ENCODE data around the gene FAM83F. TPM values are rescaled to one million over a fixed set of nuclear protein-coding genes. Genes with fewer than 3 reads are reported as not detected.

The FAM83F gene
- total and polyA plus RNA-seq, 3 donors from 2014 or later = 30.2 to 57.7 (median 41.1) TPM

DNA sequence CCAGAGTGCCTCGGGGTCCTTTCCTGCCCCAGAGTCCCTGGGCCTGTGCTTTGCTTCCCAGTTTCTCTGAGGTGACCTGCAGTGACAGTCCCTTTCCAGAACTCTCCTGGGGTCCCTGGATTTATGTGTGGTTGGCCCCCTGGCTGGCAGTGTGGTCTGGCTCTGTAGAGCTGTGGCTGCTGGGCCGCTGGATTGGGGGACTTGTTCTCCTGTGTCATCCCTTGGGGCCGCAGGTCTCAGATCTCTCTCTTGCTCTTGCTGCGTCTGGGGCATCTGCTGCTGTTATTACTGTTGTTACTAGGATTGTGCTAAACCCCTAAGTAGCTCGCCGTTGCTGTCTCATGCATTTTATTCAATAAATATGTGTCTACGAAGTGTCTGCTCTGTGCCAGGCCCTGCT is 31.9 kb downstream of the FAM83F start:
- DNase-seq = no peak

DNA sequence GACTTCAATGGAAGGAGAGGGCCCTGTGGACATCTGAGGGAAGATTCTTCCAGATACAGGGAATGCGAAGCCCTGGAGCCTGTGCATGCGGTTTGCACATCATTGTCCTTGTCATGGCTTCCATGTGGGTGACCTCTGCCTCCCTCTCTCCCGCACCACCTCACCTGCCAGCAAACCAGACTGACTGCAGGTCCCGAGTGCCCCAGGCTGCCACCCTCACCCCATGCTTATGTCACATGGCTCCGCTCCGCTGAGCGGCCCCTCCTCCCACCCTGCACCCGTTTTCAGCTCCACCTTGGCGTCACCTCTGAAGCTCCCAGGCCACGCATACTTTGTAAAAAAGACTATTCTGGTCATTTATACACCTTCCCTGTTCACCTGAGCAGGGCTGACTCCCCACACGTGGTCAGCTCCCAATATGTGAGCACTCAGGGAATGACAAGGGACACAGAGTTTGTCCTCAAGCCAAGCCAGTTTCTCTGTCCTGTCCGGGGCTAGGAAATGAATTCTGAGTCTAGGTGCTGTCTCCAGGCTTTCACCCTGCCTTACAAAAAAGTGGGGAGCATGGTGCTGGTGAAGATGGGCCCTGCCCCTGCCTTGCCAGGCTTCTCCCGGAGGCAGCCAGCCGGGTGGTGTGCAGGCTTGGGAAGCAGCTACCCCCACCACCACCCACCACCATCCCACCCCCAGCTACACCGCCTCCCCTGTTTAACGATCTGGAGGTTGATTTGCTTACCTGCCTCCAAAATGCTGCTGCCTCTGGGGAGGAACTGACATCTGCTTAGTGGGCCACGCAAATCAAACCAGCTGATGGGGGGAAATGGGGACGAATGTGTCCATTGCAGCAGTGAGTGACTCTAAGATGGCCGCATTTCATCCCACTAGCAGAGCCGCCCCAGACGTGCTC is 32.7 kb downstream of the FAM83F start:
- Histone ChIP-seq H3K27ac (no peak overlapping the region), H3K4me3 (no peak overlapping the region), H3K36me3 (ENCODE audit: low read depth, missing control alignments) (no peaks in the 10 kb centered on the region), H3K4me1 (no peaks in the 10 kb centered on the region), H3K9me3 (no peaks in the 10 kb centered on the region), H3K27me3 (no peaks in the 10 kb centered on the region)
- 92 to 93% methylated on average over 19 to 21 of the region's 21 CpGs for WGBS, 2 donors
- no peak for DNase-seq
- intact Hi-C loops (cut with DNase I; ENCODE audit: low total_unique reads) = loop anchor here (5.0 kb wide), 1 partner anchor 490 kb away; no protein-coding TSS in a partner anchor
- TF ChIP-seq, protein P1, sequence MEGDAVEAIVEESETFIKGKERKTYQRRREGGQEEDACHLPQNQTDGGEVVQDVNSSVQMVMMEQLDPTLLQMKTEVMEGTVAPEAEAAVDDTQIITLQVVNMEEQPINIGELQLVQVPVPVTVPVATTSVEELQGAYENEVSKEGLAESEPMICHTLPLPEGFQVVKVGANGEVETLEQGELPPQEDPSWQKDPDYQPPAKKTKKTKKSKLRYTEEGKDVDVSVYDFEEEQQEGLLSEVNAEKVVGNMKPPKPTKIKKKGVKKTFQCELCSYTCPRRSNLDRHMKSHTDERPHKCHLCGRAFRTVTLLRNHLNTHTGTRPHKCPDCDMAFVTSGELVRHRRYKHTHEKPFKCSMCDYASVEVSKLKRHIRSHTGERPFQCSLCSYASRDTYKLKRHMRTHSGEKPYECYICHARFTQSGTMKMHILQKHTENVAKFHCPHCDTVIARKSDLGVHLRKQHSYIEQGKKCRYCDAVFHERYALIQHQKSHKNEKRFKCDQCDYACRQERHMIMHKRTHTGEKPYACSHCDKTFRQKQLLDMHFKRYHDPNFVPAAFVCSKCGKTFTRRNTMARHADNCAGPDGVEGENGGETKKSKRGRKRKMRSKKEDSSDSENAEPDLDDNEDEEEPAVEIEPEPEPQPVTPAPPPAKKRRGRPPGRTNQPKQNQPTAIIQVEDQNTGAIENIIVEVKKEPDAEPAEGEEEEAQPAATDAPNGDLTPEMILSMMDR (IDR thresholded peaks at IDR 0.05) = no peak
- TF ChIP-seq POLR2A (IDR thresholded peaks at IDR 0.05) = no peak

More for the DNA sequence above, 31.9 kb downstream of the FAM83F start:
- no peaks in the 10 kb centered on the region for H3K27me3 ChIP-seq
- no peak overlapping the region for H3K4me3 ChIP-seq
- no peaks in the 10 kb centered on the region for H3K36me3 ChIP-seq (ENCODE audit: low read depth, missing control alignments)
- H3K9me3 ChIP-seq = no peaks in the 10 kb centered on the region
- TF ChIP-seq, protein P1 (IDR thresholded peaks at IDR 0.05) = no peak
- TF ChIP-seq POLR2A (IDR thresholded peaks at IDR 0.05) = no peak
- intact Hi-C loops (cut with DNase I; ENCODE audit: low total_unique reads) = loop anchor here (5.0 kb wide), 1 partner anchor 489 kb away; no protein-coding TSS in a partner anchor
- 89 to 92% methylated on average over 7 of the region's 7 CpGs for WGBS, 2 donors
- H3K27ac ChIP-seq = no peak overlapping the region
- no peaks in the 10 kb centered on the region for H3K4me1 ChIP-seq

DNA sequence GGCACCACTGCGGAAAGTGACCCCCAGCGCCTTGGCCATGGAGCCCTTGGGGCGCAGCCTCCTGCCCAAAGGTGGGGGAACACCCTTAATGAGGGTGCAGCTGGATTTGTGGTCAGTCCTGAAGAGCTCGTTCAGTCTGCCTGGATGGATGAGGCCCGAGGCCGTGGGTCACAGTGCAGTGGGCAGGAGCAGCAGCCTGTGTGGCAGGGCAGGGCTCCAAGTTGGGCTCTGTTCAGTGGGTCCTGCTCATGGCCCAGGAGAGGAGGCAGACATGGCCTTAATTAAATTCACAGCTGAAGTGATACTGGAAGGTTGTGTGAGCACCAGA is 33.3 kb downstream of the FAM83F start:
- no peak overlapping the region for H3K27ac ChIP-seq
- no peak for DNase-seq
- H3K9me3 ChIP-seq = no peaks in the 10 kb centered on the region
- intact Hi-C loops (cut with DNase I; ENCODE audit: low total_unique reads) = loop anchor here (5.0 kb wide), 1 partner anchor 491 kb away; no protein-coding TSS in a partner anchor
- TF ChIP-seq POLR2A (IDR thresholded peaks at IDR 0.05) = no peak
- TF ChIP-seq, protein P1 (IDR thresholded peaks at IDR 0.05) = no peak
- no peaks in the 10 kb centered on the region for H3K36me3 ChIP-seq (ENCODE audit: low read depth, missing control alignments)
- no peaks in the 10 kb centered on the region for H3K27me3 ChIP-seq
- H3K4me3 ChIP-seq = no peak overlapping the region
- 80 to 87% methylated on average over 3 to 6 of the region's 6 CpGs for WGBS, 2 donors
- no peaks in the 10 kb centered on the region for H3K4me1 ChIP-seq

DNA sequence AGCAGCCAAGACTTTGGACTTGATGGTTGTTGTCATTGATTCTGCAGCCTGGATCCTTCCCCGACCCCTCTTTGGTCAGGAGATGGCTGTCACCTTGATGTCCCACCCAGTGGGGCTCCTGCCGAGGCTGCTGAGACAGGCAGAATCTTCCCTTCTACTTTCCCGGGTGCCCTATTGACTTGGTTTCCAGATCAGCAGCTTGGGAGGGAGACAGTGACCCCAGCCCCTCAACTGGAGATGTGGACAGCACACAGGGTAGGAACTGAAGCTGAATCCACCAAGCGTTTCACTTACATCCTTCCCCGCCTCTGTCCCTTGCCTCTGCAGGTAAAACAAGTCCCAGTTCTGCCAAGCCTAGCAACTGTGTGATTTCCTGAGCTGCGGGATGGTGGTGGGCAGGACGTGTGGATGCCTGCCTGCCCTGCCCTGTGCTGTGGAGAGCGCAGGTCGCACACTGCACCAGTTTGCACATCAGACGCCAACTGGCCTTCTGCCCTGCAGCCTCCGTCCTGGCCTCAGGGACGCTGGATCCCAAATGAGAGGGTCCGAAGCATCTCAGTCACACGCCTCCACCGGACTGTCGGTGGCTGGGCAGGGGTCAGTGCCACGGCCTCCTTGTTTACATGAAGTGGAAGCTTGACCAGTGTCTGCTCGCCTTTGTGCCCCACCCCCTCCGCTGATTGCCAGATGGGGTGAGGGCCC is 34.6 kb downstream of the FAM83F start:
- no peak for TF ChIP-seq POLR2A (IDR thresholded peaks at IDR 0.05)
- TF ChIP-seq, protein P1 (IDR thresholded peaks at IDR 0.05) = no peak
- H3K4me1 ChIP-seq = no peaks in the 10 kb centered on the region
- DNase-seq = no peak
- H3K27me3 ChIP-seq = no peaks in the 10 kb centered on the region
- H3K4me3 ChIP-seq = no peak overlapping the region
- no peaks in the 10 kb centered on the region for H3K9me3 ChIP-seq
- 94 to 95% methylated on average over 19 of the region's 19 CpGs for WGBS, 2 donors
- intact Hi-C loops (cut with DNase I; ENCODE audit: low total_unique reads) = loop anchor here (5.0 kb wide), 1 partner anchor 492 kb away; no protein-coding TSS in a partner anchor
- no peak overlapping the region for H3K27ac ChIP-seq
- no peaks in the 10 kb centered on the region for H3K36me3 ChIP-seq (ENCODE audit: low read depth, missing control alignments)
